SK-N-DZ (cell line): ENCODE data around the gene ARGFX. TPM values are rescaled to one million over a fixed set of nuclear protein-coding genes. Genes with fewer than 3 reads are reported as not detected.
"Not testable (repeated sequence)": the region's sequence is repeated elsewhere in the genome, so short reads cannot be mapped to it uniquely, and the experiment has no call there.

Experiments
- DNase-seq: peaks from one replicate; pipeline ENCODE4 v3.0.0-alpha.2; 2015; ENCODE audit warnings: low spot score
- polyA plus RNA-seq, 2 experiments: library from polyadenylated mRNA; depleted of rRNA; stranded (reverse); fragments of >200 nt; gene quantifications; 2 replicates each; pipeline ENCODE4 v1.2.3, GENCODE V29; 2014

Gene ARGFX
- not detected in 2 replicates for polyA plus RNA-seq (2014; cell fraction: cytosol; rRNA removed)
- polyA plus RNA-seq (2014; cell fraction: nucleus; rRNA removed) = not detected in 2 replicates

DNA sequence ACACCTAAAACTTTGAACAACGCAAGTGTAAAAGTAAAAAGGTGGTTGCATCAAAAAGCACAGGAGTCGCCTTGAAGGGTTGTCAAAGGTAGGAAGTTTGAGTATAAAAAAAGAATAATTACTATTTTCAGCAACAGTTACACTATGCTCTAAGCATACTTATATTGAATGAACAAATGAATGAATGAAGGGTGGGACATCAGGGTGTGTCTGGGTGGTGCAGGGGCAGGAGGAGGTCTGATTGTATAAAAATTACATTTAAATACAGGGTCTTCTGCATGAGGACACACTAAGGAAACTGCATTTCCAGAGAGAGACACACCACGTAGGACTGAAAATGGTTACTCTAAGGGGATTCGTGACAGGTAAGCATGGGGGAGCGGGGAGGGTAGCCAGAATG, at the start of gene ARGFX:
ARGFX (plus strand) TSS at position 301 of the 400 bp plus-strand sequence. CDS start 2,765 bp downstream, outside the sequence.
- no peak for DNase-seq

GRCh38 chr3:121517953-121518655, 49.6 kb upstream of the ARGFX start:
- DNase-seq = no peak

- DNase-seq = no peak
Observed at GRCh38 chr3:121520510-121520909, 47.2 kb upstream of the ARGFX start.

DNA sequence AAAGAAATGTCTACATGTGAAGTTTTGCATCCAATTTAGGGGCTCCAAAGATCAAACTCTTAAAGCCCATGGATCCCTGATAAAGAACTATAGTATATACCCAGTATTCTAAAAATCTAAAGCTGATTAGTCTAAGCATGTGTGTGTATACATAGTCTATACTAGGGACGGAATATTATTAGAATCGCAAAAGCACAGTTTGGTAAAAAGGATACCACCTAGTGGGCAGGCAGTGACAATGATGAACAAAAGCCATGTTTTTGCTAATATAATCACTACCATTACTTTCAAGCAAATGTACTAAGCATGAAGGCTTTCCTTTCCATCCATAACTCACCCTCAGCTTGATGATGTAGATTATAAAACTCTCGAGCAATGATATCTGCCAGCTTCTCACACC, 38.4 kb upstream of the ARGFX start:
- no peak for DNase-seq

GRCh38 chr3:121531269-121531668, 36.5 kb upstream of the ARGFX start:
- DNase-seq = no peak

GRCh38 chr3:121542924-121543323, 24.8 kb upstream of the ARGFX start:
- no peak for DNase-seq

DNA sequence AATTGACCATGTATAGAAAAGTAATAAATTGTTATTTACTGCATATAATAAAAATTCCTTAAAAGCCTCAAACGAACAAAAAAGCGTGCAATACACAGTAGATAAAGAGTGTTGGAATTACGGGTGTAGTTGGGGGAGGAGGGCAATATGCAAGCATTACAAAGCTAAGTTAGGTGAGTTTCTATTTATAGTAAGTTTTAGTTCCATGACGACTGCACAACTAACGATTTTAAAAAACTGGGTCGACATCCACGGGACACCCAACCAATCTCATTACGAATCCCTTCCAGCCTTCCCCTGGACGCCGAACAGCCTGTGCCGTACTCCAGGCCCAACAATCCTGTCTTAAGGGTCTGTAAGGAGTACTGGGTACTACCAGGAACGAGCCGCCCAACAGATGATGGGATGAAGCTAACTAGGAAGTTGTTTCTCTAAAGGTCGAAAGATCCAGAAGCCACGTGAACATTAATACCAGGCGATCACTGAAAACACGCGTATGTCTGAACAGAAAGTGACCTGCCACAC, 22.6 kb upstream of the ARGFX start:
- no peak for DNase-seq

GRCh38 chr3:121545574-121546455, 21.9 kb upstream of the ARGFX start, which contains the start of gene POLQ:
Gene POLQ (minus strand): TSS chr3:121545988. CDS start chr3:121545877, 111 bp downstream.
- DNase-seq = peak; percentile 94

DNA sequence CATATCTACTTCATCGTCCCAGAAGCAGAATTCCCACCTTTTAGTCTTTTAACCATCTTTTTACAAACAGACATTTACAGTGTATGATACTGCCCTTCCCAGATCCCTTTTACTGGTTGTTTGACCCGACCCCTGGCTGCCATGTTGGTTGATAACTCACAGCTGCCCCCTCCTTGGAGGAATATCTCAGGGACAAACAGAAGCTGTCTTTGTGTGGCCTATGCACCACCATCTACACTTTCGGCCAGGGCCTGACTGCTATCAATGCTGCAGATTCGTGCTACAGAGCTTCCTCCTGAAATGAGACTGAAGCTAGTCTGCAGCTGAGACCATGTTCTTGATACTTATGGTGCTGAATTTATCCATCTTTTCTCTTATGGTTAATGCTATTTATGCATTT, 15.4 kb upstream of the ARGFX start:
- DNase-seq = no peak

GRCh38 chr3:121552797-121553196, 15.0 kb upstream of the ARGFX start:
- no peak for DNase-seq

- DNase-seq = no peak
Observed at GRCh38 chr3:121557426-121557934, 10.3 kb upstream of the ARGFX start.

DNA sequence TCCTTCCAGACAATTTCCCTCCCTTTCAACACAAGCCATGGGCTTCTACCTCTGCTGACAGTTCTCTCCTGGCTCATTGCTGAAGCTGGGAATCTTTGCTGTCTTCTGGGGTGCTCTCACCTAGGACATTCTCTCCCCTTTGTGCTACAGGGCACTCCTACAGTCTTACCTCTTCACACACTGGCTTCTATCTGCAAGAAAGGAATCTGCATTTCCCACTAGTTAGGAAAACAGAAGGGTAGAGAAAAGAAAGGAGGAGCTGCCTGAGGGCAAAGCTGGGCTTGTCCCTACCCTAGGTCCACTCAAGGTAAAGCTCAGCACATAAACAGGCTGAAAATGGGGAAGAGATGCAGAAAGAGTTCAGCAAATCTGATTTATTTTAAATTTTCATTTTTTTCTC, 5.6 kb upstream of the ARGFX start:
- DNase-seq = no peak

- DNase-seq = no peak
Observed at GRCh38 chr3:121566773-121567172, 976 bp upstream of the ARGFX start.

GRCh38 chr3:121574449-121574848, 6.7 kb downstream of the ARGFX start:
- DNase-seq = no peak

DNA sequence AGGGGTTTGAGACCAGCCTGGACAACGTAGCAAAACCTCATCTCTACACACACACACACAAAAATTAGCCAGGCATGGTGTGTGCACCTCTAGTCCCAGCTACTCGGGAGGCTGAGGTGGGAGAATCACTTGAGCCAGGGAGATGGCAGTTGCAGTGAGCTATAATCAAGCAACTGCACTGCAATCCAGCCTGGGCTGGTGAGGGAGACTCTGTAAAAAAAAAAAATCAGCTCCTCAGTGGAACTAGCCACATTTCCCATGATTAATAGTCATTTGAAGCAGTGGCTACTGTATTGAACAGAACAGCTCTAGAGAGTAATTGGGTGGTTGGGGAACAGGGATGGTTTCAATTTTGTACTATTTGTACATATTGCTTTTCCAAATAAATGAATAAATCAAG, 13.9 kb downstream of the ARGFX start:
- no peak for DNase-seq

GRCh38 chr3:121584418-121584817, 16.7 kb downstream of the ARGFX start:
- no peak for DNase-seq

DNA sequence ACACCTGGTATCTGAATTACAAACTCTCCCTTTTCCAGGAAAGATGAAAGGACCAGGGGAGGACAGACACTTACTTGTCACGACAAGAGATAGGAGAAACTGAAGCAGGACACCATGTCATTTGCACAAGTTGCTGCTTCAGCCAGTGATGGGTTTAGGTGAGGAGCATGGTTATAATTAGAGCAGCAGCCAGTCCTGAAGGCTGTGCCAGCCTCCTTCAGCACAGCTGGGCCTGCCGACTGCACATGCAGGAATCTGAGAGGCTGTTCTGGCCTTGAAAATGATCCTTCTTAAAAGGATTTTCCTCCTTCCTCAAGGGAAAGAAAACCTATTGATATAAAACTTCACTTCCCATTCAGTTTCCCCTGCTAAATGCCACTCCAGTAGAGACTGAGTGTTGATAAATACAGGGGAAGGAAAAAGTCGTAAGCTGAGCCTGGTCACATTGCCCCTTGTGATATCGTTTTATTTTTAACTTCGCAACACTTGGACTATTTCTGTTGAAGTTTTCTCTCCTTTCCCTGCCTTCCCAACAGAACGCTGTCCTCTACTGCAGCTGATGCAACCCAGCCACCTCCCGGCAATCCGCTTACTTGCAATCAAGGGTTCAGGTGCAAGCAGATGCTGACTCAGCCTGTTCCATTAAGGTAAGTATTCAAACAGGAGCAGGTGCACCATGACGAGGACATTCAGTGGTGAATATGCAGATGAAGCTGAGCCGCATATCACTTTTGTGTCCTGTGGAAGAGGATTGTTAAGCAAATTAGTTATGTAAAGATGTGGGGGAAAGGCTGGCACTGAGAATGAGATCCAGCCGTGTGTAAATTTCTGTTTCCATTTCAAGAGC, 25.3 kb downstream of the ARGFX start, which contains the start of gene FBXO40:
FBXO40 (plus strand) TSS at position 524 of the 847 bp plus-strand sequence. CDS start 27,197 bp downstream, outside the sequence.
- DNase-seq = no peak

- not testable (repeated sequence) for DNase-seq
Observed at GRCh38 chr3:121593806-121594205, 26.1 kb downstream of the ARGFX start.

DNA sequence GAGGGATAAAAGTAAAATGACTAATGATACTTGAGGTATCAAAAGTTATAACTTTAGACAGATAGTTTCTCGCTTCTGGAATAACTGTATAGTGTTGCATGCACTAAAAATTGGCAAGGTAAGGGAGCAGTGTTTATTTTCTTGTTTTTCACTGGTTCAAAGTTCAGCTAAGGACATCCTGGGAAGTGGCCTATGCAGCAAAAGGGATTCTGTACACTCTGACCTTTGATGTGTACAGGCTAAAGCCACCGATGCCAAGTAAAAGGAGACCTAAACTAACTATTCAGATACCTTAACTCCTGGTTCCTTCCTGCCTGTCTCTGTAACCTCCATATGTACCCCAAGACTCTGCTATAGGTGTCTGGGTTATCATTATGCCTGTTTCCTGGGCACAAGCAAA, 27.1 kb downstream of the ARGFX start:
- DNase-seq = no peak

GRCh38 chr3:121595765-121596406, 28.1 kb downstream of the ARGFX start:
- DNase-seq = no peak
